K562 (cell line): ENCODE results near the gene SHF. TPM values are rescaled to one million over a fixed set of nuclear protein-coding genes. Genes with fewer than 3 reads are reported as not detected.

Experiments
- ATAC-seq: fragments of 200-7000 bp; cut with Tn5 transposase; 3 replicates; pipeline ENCODE4 v1.9.1; 2020; ENCODE audit warnings: moderate library complexity
- BruUV-seq: library from RNA; stranded (reverse); fragments of 400-500 nt; replicated peaks from 2 replicates; lab custom pipeline; 2021; lab: Mats Ljungman, UMichigan
- CTCF ChIA-PET: fragments of 300-600 bp; formaldehyde crosslinking; extraction: SDS; loops from one replicate; lab custom pipeline; 2021; ENCODE audit warnings: low intra/inter-chr PET ratio; lab: Yijun Ruan, JAX
- POLR2A ChIA-PET: fragments of 300-600, 350-650 bp; sonication (Branson Sonifier 250); formaldehyde crosslinking; extraction: SDS; loops from one replicate; lab custom pipeline; 2021; ENCODE audit warnings: antibody characterized with exemption, inconsistent platforms; lab: Yijun Ruan, JAX
- DNase-seq, 4 experiments: peaks; one replicate each; pipeline versions ENCODE4 v3.0.0 to v3.0.0-alpha.2; 2011 to 2018; ENCODE audit warnings: low spot score in 3 of 4, mixed read lengths in 3 of 4; ENCODE audit errors: extremely low read depth in 1 of 4
- FAIRE-seq: peaks from 2 replicates; lab custom pipeline; 2011; peaks lifted over from hg19 to GRCh38; lab: Jason Lieb, UNC
- H2AFZ ChIP-seq: 2 replicates; pipeline ENCODE4 v1.6.0; 2011; ENCODE audit warnings: low read depth, low read length, control low read depth, inconsistent platforms
- H3K27ac ChIP-seq: fragments of 200-600 bp; 3 replicates; pipeline ENCODE4 v1.8.0; 2011; ENCODE audit warnings: low read depth, mild to moderate bottlenecking, control low read depth, inconsistent platforms, low read length, moderate library complexity, mixed read lengths; ENCODE audit errors: extremely low read depth
- H3K27me3 ChIP-seq, 2 experiments: fragments of 300-600 bp in 1 of 2; 2 replicates in 1 of 2; 3 replicates in 1 of 2; pipeline versions ENCODE4 v1.6.0 to v1.8.0; 2011; ENCODE audit warnings: inconsistent platforms in 2 of 2, low read length in 2 of 2, mild to moderate bottlenecking in 1 of 2, mixed read lengths in 1 of 2, moderate library complexity in 1 of 2; ENCODE audit not compliant: control insufficient read depth in 2 of 2, insufficient read depth in 2 of 2
- H3K36me3 ChIP-seq: fragments of 300-600 bp; 3 replicates; pipeline ENCODE4 v1.8.0; 2011; ENCODE audit warnings: mild to moderate bottlenecking, low read length, inconsistent platforms; ENCODE audit not compliant: control insufficient read depth, insufficient read depth
- H3K4me1 ChIP-seq, 2 experiments: fragments of 200-600 bp in 1 of 2; replicated peaks in 1 of 2; 2 replicates in 1 of 2; 3 replicates in 1 of 2; pipeline versions ENCODE4 v1.5.1 to v1.8.0; 2011; ENCODE audit warnings: inconsistent platforms in 2 of 2, low read length in 2 of 2, mild to moderate bottlenecking in 1 of 2, mixed read lengths in 1 of 2, moderate library complexity in 1 of 2; ENCODE audit not compliant: control insufficient read depth in 2 of 2, insufficient read depth in 2 of 2
- H3K4me2 ChIP-seq: 2 replicates; pipeline ENCODE4 v1.6.1; 2011; ENCODE audit warnings: low read length, control low read depth, inconsistent platforms, mixed read lengths; ENCODE audit not compliant: insufficient read depth
- H3K4me3 ChIP-seq: fragments of 200-600 bp; sonication (generic), shearing (Covaris generic); 2 replicates; pipeline ENCODE4 v1.5.1; 2016; ENCODE audit warnings: control low read depth, inconsistent platforms
- H3K79me2 ChIP-seq: fragments of 200-600 bp; 3 replicates; pipeline ENCODE4 v1.8.0; 2011; ENCODE audit warnings: low read length, inconsistent platforms; ENCODE audit not compliant: control insufficient read depth, insufficient read depth
- H3K9ac ChIP-seq, 2 experiments: 2 replicates each; pipeline versions ENCODE4 v1.6.0 to v1.6.1; 2011; ENCODE audit warnings: low read depth in 2 of 2, low read length in 2 of 2, control low read depth in 1 of 2, inconsistent platforms in 1 of 2, mild to moderate bottlenecking in 1 of 2, mixed read lengths in 1 of 2; ENCODE audit not compliant: insufficient read depth in 1 of 2
- H3K9me1 ChIP-seq: one replicate; pipeline ENCODE4 v1.6.0; 2011; ENCODE audit warnings: inconsistent platforms, mild to moderate bottlenecking, low read length, moderate library complexity; ENCODE audit not compliant: control insufficient read depth, insufficient read depth
- H3K9me3 ChIP-seq: replicated peaks from 2 replicates; pipeline ENCODE4 v1.5.1; 2011; ENCODE audit warnings: low read depth, low read length, inconsistent platforms; ENCODE audit not compliant: control insufficient read depth, insufficient read depth
- H4K20me1 ChIP-seq: replicated peaks from 2 replicates; pipeline ENCODE4 v1.6.1; 2011; ENCODE audit warnings: low read length, inconsistent platforms, mixed read lengths; ENCODE audit not compliant: control insufficient read depth, insufficient read depth
- COPS2 ChIP-seq: fragments of 450-650 bp; conservative IDR thresholded peaks from 2 replicates; pipeline ENCODE4 v1.6.1; 2016; ENCODE audit warnings: mild to moderate bottlenecking, moderate library complexity
- SPI1 ChIP-seq: IDR thresholded peaks from 2 replicates; pipeline ENCODE4 v1.6.1; 2011; ENCODE audit warnings: low read depth, low read length, control low read depth, borderline replicate concordance
- ZBTB7A ChIP-seq: IDR thresholded peaks from 2 replicates; pipeline ENCODE4 v1.6.1; 2011; ENCODE audit warnings: low read depth, mild to moderate bottlenecking, low read length, moderate library complexity, borderline replicate concordance; ENCODE audit not compliant: control insufficient read depth
- ZNF407 ChIP-seq: fragments of 450-650 bp; IDR thresholded peaks from 2 replicates; pipeline ENCODE4 v1.6.1; 2016; ENCODE audit warnings: low read depth
- WGBS: fragments of 100-300 bp; shearing (Covaris generic); methylation state at CpG from one replicate; pipeline ENCODE4 v1.1.6; 2016; ENCODE audit warnings: low coverage, mixed read lengths; ENCODE audit not compliant: insufficient coverage; ENCODE audit errors: missing lambda C conversion rate; 5-methylcytosine and 5-hydroxymethylcytosine counted together
- in situ Hi-C: fragments of 300-500 bp; cut with MboI; formaldehyde crosslinking; loops from 4 replicates; pipeline ENCODE4 v1.15.0; 2018; ENCODE audit warnings: inconsistent platforms, mixed read lengths
- intact Hi-C: fragments of 100-400 bp; cut with micrococcal nuclease; formaldehyde crosslinking; loops from 2 replicates; pipeline ENCODE4 v1.14.2; 2022
- polyA plus RNA-seq, 8 experiments: library from polyadenylated mRNA; depleted of rRNA in 4 of 8; stranded (reverse) in 5 of 8; unstranded in 3 of 8; fragments of >200 nt; fragmentation: Nextera tagmentation in 2 of 8; fragmentation: Illumina TruSeq in 1 of 8; extraction: Ambion mirVana in 2 of 8; extraction: Trizol in 1 of 8; gene quantifications; 2 replicates each; pipeline versions ENCODE4 v1.2.1 to v1.2.3, GENCODE V29; 2011 to 2014; ENCODE audit warnings: inconsistent platforms in 1 of 8, missing spikeins in 1 of 8
- total RNA-seq, 7 experiments: library from RNA; depleted of rRNA in 6 of 7; stranded (reverse); fragments of >200 nt in 6 of 7; fragmentation: Illumina TruSeq in 2 of 7; extraction: Trizol in 2 of 7; gene quantifications; 2 replicates each; pipeline versions ENCODE4 v1.2.1 to v1.2.3, GENCODE V29; 2011 to 2021; ENCODE audit warnings: low replicate concordance in 1 of 7

The SHF gene
- total and polyA plus RNA-seq, 9 of the 15 experiments (the other 6 are each of a cell fraction or from before 2014, with no cell fraction given): 0.51 to 2.2 (median 0.85) TPM; not detected in 2

GRCh38 chr15:45197512-45197911 is 9.7 kb upstream of the SHF start:
- POLR2A ChIA-PET: interaction anchor here (1.1 to 1.5 kb wide), 3 partner anchors 12 to 34 kb away, joined by 3 to 6 read pairs (median 4); no protein-coding TSS in a partner anchor

GRCh38 chr15:45187578-45187893 is 230 bp downstream of the SHF start:
- CTCF ChIA-PET: no interaction called here
- peak overlapping the region; percentile 92; the same call in 1 of the 2 replicates for H3K4me2 ChIP-seq
- TF ChIP-seq ZBTB7A (peak; percentile 55; the same call in 1 of the 2 replicates), ZNF407 (no peak)

More at GRCh38 chr15:45197512-45197911, 9.7 kb upstream of the SHF start:
- H3K27me3 ChIP-seq: no peaks in the 10 kb centered on the region
- ATAC-seq (no peak), DNase-seq (no peak), FAIRE-seq (no peak)
- intact Hi-C loops: no loop called here
- peak overlapping the region; percentile 56 for H3K4me2 ChIP-seq
- H3K9me1 ChIP-seq: no peaks in the 10 kb centered on the region
- H2AFZ ChIP-seq: peak overlapping the region; percentile 92
- WGBS: no CpG with 5 or more reads among the region's 3 CpGs
- H3K79me2 ChIP-seq: no peaks in the 10 kb centered on the region
- H3K9me3 ChIP-seq: no peaks in the 10 kb centered on the region
- no TSS peak for BruUV-seq
- peak overlapping the region; percentile 92; the same call in 1 of the 3 replicates for H3K27ac ChIP-seq
- H3K4me3 ChIP-seq: peak overlapping the region; percentile 79
- in situ Hi-C loops: loop anchor here (25.0 kb wide), 1 partner anchor 415 kb away; no protein-coding TSS in a partner anchor
- H3K4me1 ChIP-seq: peaks cover 0 to 2% of the 10 kb centered on the region in 2 experiments; a peak in 2 of 5 replicates
- peak overlapping the region in 1 of 2 experiments; percentile 94; a peak in 2 of 4 replicates for H3K9ac ChIP-seq
- H4K20me1 ChIP-seq: no peaks in the 10 kb centered on the region
- H3K36me3 ChIP-seq: no peaks in the 10 kb centered on the region
- CTCF ChIA-PET: no interaction called here
- TF ChIP-seq COPS2: no peak
- peak; percentile 64; the same call in 1 of the 2 replicates for TF ChIP-seq SPI1

More at GRCh38 chr15:45187578-45187893, 230 bp downstream of the SHF start:
- BruUV-seq: no TSS peak
- H3K27me3 ChIP-seq: no peaks in the 10 kb centered on the region
- POLR2A ChIA-PET: interaction anchor here (0.6 kb wide), 2 partner anchors 14 to 41 kb away, joined by 3 to 4 read pairs; no protein-coding TSS in a partner anchor
- no peak for DNase-seq
- no CpG with 5 or more reads among the region's 43 CpGs for WGBS
- H3K27ac ChIP-seq: no peak overlapping the region
- H3K9ac ChIP-seq: peak overlapping the region in 1 of 2 experiments; percentile 68; a peak in 2 of 4 replicates
- no peak overlapping the region for H2AFZ ChIP-seq
- intact Hi-C loops (no loop called here), in situ Hi-C loops (loop anchor here (25.0 kb wide), 1 partner anchor 425 kb away; no protein-coding TSS in a partner anchor)
- FAIRE-seq: no peak
- H3K4me1 ChIP-seq: peaks cover 9 to 16% of the 10 kb centered on the region in 2 experiments; a peak in 3 of 5 replicates
- no peaks in the 10 kb centered on the region for H3K9me1 ChIP-seq
- H3K36me3 ChIP-seq: no peaks in the 10 kb centered on the region
- H3K9me3 ChIP-seq: no peaks in the 10 kb centered on the region
- no peak for ATAC-seq
- H3K4me3 ChIP-seq: peak overlapping the region; percentile 47
- H4K20me1 ChIP-seq: no peaks in the 10 kb centered on the region
- H3K79me2 ChIP-seq: no peaks in the 10 kb centered on the region
